Activated T-cell treated with anti-CD3 and anti-CD28 coated beads for 24 hours (primary cell): ENCODE data around the gene TOR1A.
A peak's percentile ranks its signal among the peaks of the same experiment; 100 is the strongest.

Source experiments
- DNase-seq: peaks from one replicate; pipeline ENCODE4 v3.0.0-alpha.2; 2020; ENCODE audit warnings: low read depth

TOR1A gene

GRCh38 chr9:129852579-129852978, 28.6 kb upstream of the TOR1A start:
- no peak for DNase-seq

- DNase-seq: no peak
These were observed 27.9 kb upstream of the TOR1A start for GRCh38 chr9:129851821-129852220.

DNA sequence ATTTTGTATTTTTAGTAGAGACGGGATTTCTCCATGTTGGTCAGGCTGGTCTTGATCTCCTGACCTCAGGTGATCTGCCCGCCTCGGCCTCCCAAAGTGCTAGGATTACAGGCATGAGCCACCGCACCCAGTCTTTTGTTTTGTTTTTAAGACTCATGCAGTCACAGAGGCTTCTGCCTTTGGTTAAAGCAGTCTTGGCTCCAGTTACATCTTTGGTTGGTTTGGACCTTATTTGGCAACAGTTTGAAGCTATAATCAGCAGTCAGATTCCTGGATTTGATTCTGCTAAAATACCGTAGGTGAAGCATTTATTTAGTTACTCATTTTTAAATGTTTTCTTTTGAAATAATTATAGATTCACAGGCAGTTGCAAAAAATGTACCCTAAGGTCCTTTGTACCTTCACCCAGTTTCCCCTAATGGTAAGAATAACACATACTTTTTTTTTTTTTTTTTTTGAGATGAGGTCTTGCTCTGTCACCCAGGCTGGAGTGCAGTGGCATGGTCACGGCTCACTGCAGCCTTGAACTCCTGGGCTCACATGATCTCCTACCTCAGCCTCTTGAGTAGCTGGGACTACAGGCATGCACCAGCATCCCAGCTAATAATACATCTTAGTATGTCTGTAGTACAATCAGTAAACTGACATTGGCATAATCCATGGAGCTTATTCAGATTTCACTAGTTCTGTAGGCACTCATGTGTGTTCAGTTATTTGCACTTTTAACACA, 27.1 kb upstream of the TOR1A start:
- no peak for DNase-seq

DNA sequence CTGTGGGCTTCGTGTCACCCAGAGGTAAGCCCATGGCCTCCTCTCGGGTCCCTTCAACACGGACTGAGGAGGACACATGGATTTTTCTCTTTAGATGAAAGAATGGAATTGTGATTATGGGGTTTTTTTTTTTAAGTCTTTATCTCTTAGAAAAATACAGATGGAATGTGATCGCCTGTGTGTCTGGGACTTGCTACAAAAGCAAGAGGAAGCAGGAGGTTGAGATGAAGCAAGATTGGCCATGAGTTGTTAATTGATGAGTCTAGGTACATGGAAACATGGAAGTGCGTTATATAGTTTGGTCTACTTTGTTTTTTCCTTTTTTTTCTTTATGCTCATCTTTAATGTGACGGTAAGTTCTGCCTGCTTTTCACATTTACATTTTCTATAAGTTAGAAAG, 26.0 kb upstream of the TOR1A start:
- DNase-seq: no peak

DNA sequence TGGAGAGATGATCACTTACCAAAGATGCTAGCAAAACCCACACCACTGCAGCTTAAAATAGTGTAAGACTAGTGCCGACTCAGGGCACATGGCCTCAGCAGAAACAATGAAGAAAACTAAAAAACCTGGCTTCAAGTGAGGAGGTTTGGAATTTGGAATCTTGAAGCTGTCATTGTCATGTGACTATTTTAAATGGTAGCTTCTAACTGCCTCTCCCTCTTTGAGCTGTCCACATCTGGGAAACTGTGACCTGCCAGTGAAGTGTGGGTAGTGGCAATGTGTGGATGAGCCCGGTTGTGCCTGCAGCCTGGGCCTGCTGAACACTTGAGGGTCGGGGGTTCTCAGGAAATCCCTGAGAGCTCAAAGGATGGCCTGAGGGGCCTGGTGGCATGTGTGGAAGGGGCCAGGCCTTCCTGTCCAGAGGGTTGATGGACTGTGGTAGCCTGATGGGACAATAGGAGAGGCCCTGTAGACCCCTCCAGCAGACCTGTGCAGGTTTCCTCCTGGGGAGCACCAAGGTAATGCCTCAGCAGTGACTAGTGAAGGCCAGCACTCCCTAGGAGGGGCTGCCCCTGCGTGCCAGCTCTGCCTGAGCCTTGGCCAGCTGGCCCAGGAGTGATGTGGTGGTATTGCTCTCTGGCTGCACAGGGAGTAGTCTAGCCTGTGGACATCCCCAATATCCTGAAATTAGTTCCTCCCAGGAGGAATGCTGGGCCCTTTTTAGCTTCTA, 24.9 kb upstream of the TOR1A start:
- DNase-seq: no peak

GRCh38 chr9:129845373-129845772, 21.4 kb upstream of the TOR1A start:
- DNase-seq: no peak

DNA sequence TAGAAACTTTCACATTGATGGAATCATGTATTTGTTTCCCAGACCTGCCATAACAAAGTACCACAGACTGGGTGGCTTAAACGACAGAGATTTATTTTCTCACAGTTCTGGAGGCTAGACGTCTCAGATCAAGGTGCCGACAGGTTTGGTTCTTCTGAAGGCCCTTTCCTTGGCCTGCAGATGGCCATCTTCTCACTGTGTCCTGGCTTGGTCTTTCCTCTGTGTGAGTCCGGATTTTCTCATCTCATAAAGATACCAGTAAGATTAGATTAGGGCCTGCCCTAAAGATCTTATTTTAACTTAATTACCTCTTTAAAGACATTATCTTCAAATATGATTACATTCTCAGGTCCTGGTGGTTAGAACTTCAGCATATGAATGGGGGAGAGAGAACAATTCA, 17.1 kb upstream of the TOR1A start:
- DNase-seq: no peak

DNA sequence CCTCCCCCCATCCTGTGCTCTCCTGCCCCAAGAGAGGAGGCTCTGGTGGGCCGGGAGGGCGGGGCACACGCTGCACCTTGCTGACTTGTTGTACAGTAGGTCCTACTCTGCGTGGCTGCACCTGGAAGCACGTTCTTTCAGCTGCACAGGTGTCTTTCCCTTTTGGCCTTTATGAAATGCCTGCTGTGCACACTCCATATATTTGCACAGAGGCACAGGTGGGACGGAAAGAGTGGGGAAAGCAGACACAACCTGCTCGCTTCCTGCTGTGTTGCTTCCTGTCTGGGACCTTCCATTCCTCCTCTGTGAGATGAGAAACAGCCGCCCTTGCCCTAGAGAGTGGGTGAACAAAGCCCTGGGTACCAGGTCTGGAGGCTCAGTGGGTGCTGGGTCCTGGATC, 16.1 kb upstream of the TOR1A start:
- no peak for DNase-seq

GRCh38 chr9:129839324-129840023, 15.5 kb upstream of the TOR1A start:
- no peak for DNase-seq

DNA sequence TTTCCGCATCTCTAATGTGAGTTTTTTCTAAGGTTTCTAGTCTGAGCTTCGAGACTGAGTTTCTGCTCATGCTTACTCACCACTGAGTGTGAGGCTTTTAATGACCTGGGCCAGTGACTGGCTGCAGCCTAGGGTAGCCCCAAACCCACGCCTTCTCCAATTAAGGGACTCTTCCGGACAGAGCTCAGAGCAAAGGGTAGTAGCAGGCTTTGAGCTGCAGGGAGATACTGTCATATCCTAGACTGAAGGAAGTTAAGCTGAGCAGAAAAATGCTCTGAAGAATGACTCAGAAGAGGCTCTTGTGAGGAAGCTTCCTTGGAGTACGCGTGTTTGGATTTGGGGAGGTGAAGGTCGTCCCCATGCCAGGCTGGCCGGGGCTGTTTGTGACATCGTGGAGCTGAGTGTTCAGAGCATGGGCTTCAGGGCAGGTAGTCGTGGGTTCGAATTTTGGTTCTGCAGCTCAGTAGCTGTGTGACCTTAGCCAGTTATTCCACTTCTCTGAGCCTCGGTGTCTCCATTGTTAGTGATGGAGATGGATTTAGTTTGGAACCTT, 14.8 kb upstream of the TOR1A start:
- DNase-seq: peak; percentile 25

DNA sequence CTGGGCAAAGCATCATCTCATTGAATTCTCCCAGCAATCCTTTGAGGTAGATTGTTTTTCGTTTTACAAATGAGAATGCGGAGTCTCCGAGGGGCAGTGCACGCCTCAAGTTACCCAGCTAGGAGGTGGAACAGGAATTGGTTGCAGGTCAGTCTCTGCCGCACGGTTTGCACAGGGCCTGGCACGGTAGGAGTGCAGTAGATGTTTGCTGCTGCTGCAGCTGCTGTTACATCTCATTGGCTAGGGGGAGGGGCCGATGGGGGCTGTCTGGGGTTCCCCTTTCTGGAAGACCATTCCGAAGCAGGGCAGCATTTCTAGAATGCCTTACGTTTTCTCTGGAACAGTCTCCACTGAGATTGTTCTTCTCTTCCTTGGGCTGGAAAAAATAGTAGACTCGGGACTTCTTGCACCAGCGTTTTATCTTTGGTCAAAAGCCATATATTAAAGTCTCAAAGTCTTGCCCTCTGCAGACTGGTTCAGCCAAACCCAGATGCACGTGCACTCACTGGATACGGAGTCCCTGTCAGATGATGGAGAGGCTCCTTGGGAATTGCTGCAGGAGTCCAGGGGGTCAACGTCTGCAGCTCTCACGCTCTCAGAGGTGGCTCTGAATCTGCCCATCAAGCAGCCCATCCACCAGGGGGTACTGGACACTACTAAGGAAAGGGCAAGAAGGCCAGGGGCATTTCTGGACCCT, 12.5 kb upstream of the TOR1A start:
- DNase-seq: peak; percentile 46

- no peak for DNase-seq
These were observed 11.9 kb upstream of the TOR1A start for GRCh38 chr9:129835860-129836223.

GRCh38 chr9:129835128-129835859, 11.4 kb upstream of the TOR1A start, which contains the start of the genes C9orf78 and USP20:
Gene C9orf78 (minus strand): TSS chr9:129835275. CDS start chr9:129835221, 54 bp downstream.
Gene USP20 (plus strand): TSS chr9:129835458. CDS start chr9:129852556, 17,098 bp downstream.
- DNase-seq: peak; percentile 97

DNA sequence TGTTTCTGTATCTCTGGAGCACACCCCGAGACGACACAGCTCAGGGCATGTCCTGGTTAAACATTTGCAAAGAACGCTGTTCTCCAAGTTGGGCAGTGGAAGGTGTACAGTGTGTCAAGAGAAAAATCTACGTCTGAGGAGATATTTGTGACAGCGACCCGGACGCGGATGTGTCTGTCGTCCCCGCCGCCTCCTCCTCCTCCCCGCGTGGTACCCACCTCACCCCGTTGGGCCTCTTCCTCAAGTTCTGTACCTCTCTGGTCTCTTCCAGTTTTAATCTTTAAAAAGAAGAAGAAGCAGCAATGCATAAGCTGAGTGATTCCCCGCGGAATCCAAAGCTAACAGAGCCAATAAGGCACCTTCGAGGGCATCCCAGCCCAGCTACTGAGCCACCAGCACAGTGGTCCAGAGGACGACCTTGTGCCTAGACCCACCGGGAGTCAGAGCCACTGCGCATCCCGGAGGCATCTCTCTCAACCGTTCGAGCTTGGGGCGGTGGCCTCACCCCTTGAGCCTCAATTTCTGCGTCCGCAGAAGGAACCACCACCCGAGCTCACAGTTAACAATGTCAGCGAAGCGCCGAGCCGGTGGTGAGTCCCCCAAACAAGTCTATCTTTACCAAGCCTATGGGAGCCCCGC, 10.7 kb upstream of the TOR1A start:
- no peak for DNase-seq

GRCh38 chr9:129832982-129833381, 9.0 kb upstream of the TOR1A start:
- DNase-seq: no peak

- DNase-seq: no peak
These were observed 5.0 kb upstream of the TOR1A start for GRCh38 chr9:129828969-129829368.

DNA sequence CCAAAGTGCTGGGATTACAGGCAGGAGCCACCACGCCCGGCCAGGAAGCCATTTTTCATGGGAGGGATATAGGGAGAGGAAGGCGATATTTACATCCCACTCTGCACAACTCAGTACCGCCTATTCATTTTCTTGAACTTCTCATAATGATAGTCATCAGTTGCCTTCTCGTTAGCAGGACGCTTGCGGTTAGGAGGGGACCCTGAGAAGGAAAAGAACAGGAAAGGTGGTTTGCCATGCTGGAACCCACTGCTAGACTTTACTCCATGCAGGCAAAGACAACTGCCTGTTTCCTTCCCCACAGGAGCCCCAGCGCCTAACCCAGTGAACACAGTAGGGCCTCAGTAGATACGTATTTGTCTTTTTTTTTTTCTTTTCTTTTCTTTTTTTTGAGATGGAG, 4.1 kb upstream of the TOR1A start:
- DNase-seq: no peak

DNA sequence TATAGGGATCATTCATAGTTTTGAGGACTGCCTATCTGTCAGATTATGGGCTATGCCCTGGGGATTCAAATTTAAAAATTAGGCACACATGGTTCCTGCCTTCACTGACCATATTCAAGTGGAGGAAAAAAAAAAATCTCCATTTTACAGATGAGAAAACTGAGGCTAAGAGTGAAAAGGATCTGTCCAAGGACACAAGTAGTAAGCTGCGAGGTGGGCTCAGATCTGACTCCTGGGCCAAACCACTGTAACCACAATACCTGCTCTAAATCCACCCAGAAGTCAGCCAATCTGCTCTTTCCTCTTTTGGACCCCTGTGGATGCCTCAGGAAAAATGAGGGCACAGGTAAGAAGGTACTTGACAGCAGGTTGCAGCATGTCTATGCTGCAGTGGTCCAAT, 2.8 kb upstream of the TOR1A start:
- no peak for DNase-seq

GRCh38 chr9:129826344-129826743, 2.4 kb upstream of the TOR1A start:
- no peak for DNase-seq

DNA sequence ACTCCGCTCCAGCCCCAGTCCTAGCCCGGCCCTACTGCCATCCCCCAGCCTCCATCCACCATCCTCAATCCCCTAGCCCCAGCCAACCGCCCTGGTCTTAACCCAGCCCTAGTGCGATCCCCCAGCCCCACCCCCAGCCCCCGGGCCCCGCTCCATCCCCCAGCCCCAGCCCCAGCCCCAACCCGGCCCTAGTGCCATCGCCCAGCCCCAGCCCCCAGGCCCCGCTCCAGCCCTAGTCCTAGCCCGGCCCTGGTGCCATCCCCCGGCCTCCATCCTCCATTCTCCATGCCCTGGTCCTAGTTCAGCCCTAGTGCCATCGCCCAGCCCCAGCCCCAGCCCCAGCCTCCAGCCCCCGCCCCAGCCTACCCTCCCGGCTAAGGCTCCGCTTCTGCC, 398 bp downstream of the TOR1A start:
- DNase-seq: no peak
